Natural killer cell (primary cell): Measurements from ENCODE around the gene FXYD3. TPM values are rescaled to one million over a fixed set of nuclear protein-coding genes. Genes with fewer than 3 reads are reported as not detected.

ENCODE experiments used
- ATAC-seq, 3 donors: fragments of 150-1000 bp in 2 of 3; fragments of 200-7000 bp in 1 of 3; cut with Tn5 transposase; 1 replicate in 1 of 3; 2 replicates in 2 of 3; pipeline ENCODE4 v1.10.0; 2021; ENCODE audit warnings: mild to moderate bottlenecking in 2 of 3, moderate library complexity in 2 of 3
- DNase-seq, 2 donors: peaks; one replicate each; pipeline versions ENCODE4 v3.0.0 to v3.0.0-alpha.2; 2013 to 2021; ENCODE audit warnings: mixed read lengths in 1 of 2
- H3K27ac ChIP-seq: one replicate; pipeline ENCODE4 v1.5.1; 2013; ENCODE audit warnings: mild to moderate bottlenecking, low read length
- H3K27me3 ChIP-seq: one replicate; pipeline ENCODE4 v1.6.1; 2013; ENCODE audit warnings: low read length; ENCODE audit not compliant: control insufficient read depth, insufficient read depth
- H3K36me3 ChIP-seq: one replicate; pipeline ENCODE4 v1.6.1; 2013; ENCODE audit warnings: low read length; ENCODE audit not compliant: control insufficient read depth, insufficient read depth
- H3K4me1 ChIP-seq: one replicate; pipeline ENCODE4 v1.6.1; 2013; ENCODE audit warnings: low read length; ENCODE audit not compliant: control insufficient read depth, insufficient read depth
- H3K4me3 ChIP-seq: one replicate; pipeline ENCODE4 v1.5.1; 2013; ENCODE audit warnings: low read length
- H3K9me3 ChIP-seq: one replicate; pipeline ENCODE4 v1.6.1; 2013; ENCODE audit warnings: low read length; ENCODE audit not compliant: control insufficient read depth, insufficient read depth
- H3K27ac Mint-ChIP-seq, 2 donors: one replicate each; pipeline ENCODE4 v1.8.0; 2022; ENCODE audit warnings: mild to moderate bottlenecking in 2 of 2, mixed read lengths in 2 of 2, moderate library complexity in 1 of 2
- H3K27me3 Mint-ChIP-seq, 2 donors: one replicate each; pipeline ENCODE4 v1.8.0; 2022; ENCODE audit warnings: low read depth in 2 of 2, mixed read lengths in 2 of 2
- H3K36me3 Mint-ChIP-seq: one replicate; pipeline ENCODE4 v1.8.0; 2022; ENCODE audit warnings: mixed read lengths
- H3K4me1 Mint-ChIP-seq, 2 donors: one replicate each; pipeline ENCODE4 v1.8.0; 2022; ENCODE audit warnings: mixed read lengths in 2 of 2
- H3K4me3 Mint-ChIP-seq: one replicate; pipeline ENCODE4 v1.8.0; 2022; ENCODE audit warnings: mild to moderate bottlenecking, moderate library complexity, mixed read lengths
- H3K9me3 Mint-ChIP-seq, 2 donors: one replicate each; pipeline ENCODE4 v1.8.0; 2022; ENCODE audit warnings: mixed read lengths in 2 of 2
- CTCF ChIP-seq: fragments of 200-600 bp; IDR thresholded peaks from one replicate; pipeline ENCODE4 v1.8.0; 2022; ENCODE audit warnings: antibody characterized with exemption
- WGBS: methylation state at CpG from one replicate; pipeline ENCODE4 v1.1.7; 2013; ENCODE audit warnings: missing lambda C conversion rate; ENCODE audit not compliant: insufficient coverage; 5-methylcytosine and 5-hydroxymethylcytosine counted together
- intact Hi-C: fragments of 100-400 bp; cut with micrococcal nuclease; formaldehyde crosslinking; loops from one replicate; pipeline ENCODE4 v1.14.2; 2022
- total RNA-seq, 4 donors: library from RNA; stranded (reverse); fragments of 120-200 nt in 1 of 4; gene quantifications; one replicate each; pipeline versions ENCODE4 v1.2.3 to v1.2.4, GENCODE V29; 2013 to 2022

Gene FXYD3
- total RNA-seq, 3 donors from 2014 or later (not counting 1 experiment from before 2014, with no cell fraction given) = not detected

- no peaks in the 10 kb centered on the region for H3K27me3 ChIP-seq
- Mint-ChIP-seq H3K9me3 (peaks cover 0 to 4% of the 10 kb centered on the region in 2 donors), H3K27me3 (peaks cover 0 to 6% of the 10 kb centered on the region in 2 donors), H3K4me1 (peaks cover 0 to 3% of the 10 kb centered on the region in 2 donors), H3K4me3 (no peak overlapping the region), H3K36me3 (no peaks in the 10 kb centered on the region), H3K27ac (no peak overlapping the region)
- intact Hi-C loops = no loop called here
- H3K4me3 ChIP-seq = no peak overlapping the region
- peaks cover 4% of the 10 kb centered on the region for H3K4me1 ChIP-seq
- ATAC-seq (no peak), DNase-seq (no peak)
- H3K9me3 ChIP-seq = no peaks in the 10 kb centered on the region
- no peak overlapping the region for H3K27ac ChIP-seq
- TF ChIP-seq CTCF = no peak
- H3K36me3 ChIP-seq = no peaks in the 10 kb centered on the region
Measured at GRCh38 chr19:35132254-35132653, 16.6 kb downstream of the FXYD3 start.

- H3K27ac ChIP-seq = no peak overlapping the region
- Mint-ChIP-seq H3K36me3 (no peaks in the 10 kb centered on the region), H3K4me1 (peaks cover 0 to 11% of the 10 kb centered on the region in 2 donors), H3K9me3 (peaks cover 0 to 4% of the 10 kb centered on the region in 2 donors), H3K27ac (no peak overlapping the region), H3K27me3 (peaks cover 0 to 12% of the 10 kb centered on the region in 2 donors), H3K4me3 (no peak overlapping the region)
- DNase-seq = no peak
- ATAC-seq = no peak
- H3K4me1 ChIP-seq = peaks cover 4% of the 10 kb centered on the region
- intact Hi-C loops = no loop called here
- no peak overlapping the region for H3K4me3 ChIP-seq
- no peaks in the 10 kb centered on the region for H3K9me3 ChIP-seq
- H3K36me3 ChIP-seq = no peaks in the 10 kb centered on the region
- H3K27me3 ChIP-seq = no peaks in the 10 kb centered on the region
- WGBS = 93% methylated on average over 11 of the region's 11 CpGs
- TF ChIP-seq CTCF = no peak
Measured at GRCh38 chr19:35133826-35134225, 18.2 kb downstream of the FXYD3 start.

GRCh38 chr19:35134601-35135242, 19.1 kb downstream of the FXYD3 start, which contains the start of gene LGI4:
TSS of gene LGI4 (minus strand) at chr19:35135059. CDS start at chr19:35134680, 379 bp downstream.
- no peak within 1 kb of the TSS for H3K27ac Mint-ChIP-seq
- H3K36me3 ChIP-seq = no peaks in the 10 kb centered on the region
- H3K27ac ChIP-seq = no peak within 1 kb of the TSS
- H3K9me3 ChIP-seq = no peaks in the 10 kb centered on the region
- H3K27me3 Mint-ChIP-seq = peaks cover 0 to 12% of the 10 kb centered on the region in 2 donors
- no peak within 1 kb of the TSS for H3K4me3 Mint-ChIP-seq
- ATAC-seq (no peak), DNase-seq (no peak)
- no peaks in the 10 kb centered on the region for H3K27me3 ChIP-seq
- H3K4me3 ChIP-seq = no peak within 1 kb of the TSS
- peaks cover 4% of the 10 kb centered on the region for H3K4me1 ChIP-seq
- intact Hi-C loops = loop anchor here (1.0 kb wide), 1 partner anchor 67 kb away; no protein-coding TSS in a partner anchor
- H3K4me1 Mint-ChIP-seq = peaks cover 0 to 11% of the 10 kb centered on the region in 2 donors
- no peaks in the 10 kb centered on the region for H3K36me3 Mint-ChIP-seq
- 96% methylated on average over 13 of the region's 15 CpGs for WGBS
- peaks cover 0 to 4% of the 10 kb centered on the region in 2 donors for H3K9me3 Mint-ChIP-seq
- no peak for TF ChIP-seq CTCF
